KG1 (cell line): ENCODE results near the gene RNF103.
"Not testable (repeated sequence)": the region's sequence is repeated elsewhere in the genome, so short reads cannot be mapped to it uniquely, and the experiment has no call there.

ENCODE experiments used
- DNase-seq: peaks from one replicate; lab custom pipeline; 2025; lab: John Stamatoyannopoulos, UW

The RNF103 gene

DNA sequence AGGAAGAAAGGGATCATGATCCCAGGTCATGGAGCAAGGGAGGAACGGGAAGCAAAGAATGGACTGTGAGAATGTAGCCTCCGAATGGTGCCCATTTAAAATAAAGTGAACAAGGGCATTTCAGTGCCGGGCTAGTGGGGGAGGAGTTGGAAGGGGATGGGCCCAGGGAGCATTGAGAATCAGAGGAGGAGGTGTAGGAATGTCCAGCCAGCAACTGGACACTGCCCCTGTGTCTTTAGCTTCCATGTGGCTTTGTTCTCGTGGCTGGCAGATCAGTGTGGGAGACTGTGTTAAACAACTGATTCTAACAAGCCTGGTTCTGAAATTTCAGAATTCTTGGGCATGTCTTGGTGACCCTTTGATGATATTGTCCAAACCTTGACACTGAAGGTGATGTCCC lies 1.4 kb upstream of the RNF103 start:
- DNase-seq: no peak

DNA sequence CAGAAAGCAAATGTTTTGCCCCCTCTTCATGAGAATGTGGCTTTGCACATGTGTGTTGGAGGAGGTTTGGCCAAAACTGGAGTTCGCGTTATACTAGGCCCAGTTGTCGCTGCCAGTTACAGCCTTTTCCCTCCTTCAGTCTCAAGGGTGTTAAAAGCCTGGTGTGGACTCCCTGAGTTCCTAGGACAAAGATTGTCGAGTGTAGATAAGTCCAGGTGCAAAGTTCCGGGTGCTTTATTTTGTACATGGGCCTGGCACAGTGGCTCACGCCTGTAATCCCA lies 542 bp upstream of the RNF103 start:
- DNase-seq: no peak

DNA sequence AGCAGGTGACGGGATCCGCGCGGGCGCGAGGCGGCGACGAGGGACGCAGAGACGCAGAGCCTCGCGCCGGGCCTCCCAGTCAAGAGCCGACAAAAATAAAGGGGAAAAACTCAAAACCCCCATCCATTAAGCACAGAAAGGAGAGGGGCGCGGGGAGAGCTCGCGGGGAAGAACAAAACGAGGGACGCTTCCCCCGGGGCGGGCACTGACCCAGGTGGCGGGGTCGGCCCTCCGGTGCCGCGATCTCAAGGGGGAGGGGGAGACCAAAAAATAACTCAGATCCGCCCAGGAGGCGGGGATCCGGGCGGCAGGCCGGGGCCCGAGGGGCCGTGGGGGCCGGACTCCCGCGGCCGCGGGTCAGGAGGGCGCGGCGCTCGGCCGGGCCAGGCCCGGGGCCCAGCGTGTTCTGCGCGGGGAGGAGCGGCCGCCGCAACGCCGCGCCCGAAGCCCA lies 597 bp downstream of the RNF103 start:
- DNase-seq: peak; percentile 47

DNA sequence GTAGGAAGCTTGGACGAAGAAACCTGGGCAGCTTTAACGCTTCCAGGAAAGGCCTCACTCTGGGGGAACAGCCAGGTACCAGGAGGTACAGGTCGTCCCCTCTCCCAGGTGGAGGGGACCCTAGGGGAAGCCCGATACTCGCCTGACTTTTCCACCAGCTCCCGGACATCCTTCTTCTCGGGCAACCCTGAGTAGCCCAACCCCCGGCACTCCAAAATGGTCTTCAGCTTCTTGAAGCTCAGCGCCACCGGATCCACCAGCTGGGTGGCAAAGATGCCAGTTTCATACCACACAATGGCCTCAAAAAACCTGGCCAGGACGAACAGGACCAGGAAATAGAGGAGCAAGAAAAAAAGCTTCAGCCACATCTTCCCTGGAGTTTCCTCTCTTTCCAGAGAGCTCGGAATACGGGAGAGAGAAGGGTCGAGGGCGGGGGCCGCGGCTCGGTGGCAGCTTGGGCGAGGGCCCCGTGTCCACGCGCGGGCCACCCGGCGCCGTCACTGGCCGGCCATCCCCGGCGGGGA lies 1.1 kb downstream of the RNF103 start:
- peak; percentile 47 for DNase-seq

DNA sequence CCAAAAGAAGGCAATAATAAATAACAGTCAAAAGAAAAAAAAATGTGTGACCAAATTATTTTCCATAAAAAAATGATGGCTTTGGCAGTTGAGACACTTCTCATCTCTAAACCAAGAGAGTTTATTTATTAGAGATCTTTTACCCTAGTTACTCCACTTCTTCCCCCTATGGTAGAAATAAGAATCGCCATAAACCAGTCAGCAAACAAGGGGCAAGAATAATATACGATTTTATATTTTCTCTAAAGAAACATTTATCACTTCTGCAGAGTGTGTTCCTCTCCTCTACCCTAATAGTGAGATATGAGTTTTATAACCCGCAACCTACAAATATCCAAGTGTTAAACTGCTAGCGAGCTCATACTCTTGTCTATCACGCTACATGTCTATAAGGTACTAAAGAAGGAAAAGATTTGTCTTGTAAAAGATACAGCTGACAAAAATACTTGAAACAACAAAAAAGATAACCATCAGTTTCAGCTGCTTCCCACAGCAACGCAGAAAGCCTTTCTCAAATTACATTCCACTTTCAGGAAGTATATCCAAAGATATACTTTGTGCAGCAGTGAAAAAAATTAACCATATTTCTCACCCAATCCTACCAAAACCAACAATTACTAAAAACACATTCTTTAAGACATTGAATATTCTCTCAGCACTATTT lies 2.3 kb downstream of the RNF103 start:
- DNase-seq: no peak

DNA sequence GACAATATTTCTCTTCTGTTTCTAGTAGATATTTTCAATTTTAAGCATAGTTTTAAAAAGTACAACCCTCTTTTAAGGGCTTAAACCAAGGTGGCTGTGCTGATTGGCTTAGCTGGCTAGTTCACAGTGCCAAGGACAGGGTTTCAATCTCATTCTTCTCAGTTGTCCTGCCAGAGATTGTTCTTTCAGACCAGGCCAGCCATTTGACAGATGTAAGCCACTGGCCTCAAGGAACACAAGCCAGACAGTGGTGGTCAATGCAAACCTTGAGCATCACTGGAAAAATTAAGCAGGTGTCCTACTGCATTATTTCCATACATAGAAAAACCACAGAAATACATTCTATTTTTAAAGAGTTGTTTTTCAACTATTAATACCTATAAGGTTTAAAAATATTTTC lies 5.9 kb downstream of the RNF103 start:
- no peak for DNase-seq

DNA sequence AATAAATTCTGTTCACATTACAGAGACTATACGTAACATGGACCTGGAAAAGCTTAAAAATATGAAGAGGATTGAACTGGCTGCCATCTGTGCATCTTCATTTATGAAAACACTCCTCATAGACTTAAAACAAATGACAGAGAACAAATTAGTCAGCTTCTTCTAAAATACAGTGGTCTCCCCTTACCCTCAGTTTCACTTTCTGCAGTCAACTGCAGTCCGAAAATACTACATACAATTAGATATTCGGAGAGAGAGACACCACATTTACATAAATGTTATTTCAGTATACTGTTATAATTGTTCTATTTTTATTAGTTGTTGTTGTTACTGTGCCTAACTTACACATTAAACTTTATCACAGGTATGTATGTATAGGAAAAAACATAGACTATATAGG lies 6.5 kb downstream of the RNF103 start:
- no peak for DNase-seq

DNA sequence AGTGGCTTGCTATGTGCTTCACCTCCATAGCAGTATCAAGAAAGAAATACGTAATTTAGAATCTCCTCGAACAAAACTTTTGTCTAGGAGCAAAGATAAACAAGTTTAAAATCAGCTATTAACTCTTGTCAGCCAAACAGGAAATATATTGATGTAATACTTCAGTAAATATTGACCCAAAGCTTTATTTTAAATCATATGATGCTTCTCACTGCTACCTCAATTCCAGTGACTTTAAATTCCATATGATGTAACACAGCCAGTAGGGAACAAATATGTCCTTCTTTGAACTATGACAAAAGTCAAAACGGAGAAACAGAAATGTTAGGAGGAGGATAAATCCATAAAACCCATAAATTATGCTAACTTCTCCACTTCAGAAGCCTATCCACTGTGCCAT lies 7.2 kb downstream of the RNF103 start:
- no peak for DNase-seq

DNA sequence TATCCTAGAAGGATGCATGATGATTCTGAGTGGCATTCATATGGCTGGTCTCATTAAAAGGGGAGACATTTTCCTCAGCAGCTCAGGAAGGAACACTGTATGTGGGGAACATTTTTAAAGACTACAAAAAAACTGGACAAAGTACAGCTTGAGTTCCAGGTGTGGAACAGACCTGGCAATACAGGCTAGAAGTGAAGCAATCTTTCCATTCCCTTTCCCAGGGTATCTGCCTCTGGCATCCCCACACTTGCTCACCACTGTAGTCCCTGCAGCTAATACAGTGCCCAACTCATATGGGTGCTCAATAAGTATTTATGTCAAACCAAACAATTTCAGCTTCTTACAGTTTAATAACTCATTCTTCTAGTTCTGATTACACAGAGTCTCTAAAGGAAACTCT lies 8.1 kb downstream of the RNF103 start:
- no peak for DNase-seq

DNA sequence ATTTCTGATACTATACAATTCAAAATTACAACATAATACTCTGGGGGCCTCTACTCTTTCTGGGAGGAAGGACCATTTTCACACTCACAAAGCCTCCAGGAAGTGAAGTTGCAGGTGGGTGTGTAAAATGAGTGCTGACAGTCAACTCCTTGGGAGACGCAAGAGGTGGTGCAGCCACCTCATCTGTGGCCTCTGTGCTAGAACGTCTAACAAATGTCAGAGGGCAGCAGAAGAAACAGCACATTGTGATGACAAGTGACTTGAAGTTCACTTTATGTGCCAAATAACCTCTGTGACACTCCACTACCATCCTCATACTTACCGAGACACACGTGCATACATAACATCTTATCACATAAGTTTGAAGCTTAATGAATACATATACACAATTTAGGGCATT lies 10.2 kb downstream of the RNF103 start:
- DNase-seq: no peak

DNA sequence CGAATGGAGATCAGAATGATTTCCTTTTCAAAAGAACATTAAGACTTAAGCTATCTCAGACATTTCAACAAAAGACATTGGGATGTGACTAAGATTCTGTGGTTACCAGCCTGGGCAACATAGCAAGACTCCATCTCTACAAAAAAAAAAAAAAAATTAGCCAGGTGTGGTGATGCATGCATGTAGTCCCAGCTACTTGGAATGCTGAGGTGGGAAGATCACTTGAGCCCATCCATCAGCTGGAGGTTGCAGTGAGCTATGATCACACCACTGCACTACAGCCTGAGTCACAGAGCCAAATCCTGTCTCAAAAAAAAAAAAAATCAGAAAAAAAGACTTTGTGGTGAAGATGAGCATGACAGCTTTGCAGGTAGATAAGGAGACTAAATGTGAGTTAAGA lies 12.8 kb downstream of the RNF103 start:
- no peak for DNase-seq

DNA sequence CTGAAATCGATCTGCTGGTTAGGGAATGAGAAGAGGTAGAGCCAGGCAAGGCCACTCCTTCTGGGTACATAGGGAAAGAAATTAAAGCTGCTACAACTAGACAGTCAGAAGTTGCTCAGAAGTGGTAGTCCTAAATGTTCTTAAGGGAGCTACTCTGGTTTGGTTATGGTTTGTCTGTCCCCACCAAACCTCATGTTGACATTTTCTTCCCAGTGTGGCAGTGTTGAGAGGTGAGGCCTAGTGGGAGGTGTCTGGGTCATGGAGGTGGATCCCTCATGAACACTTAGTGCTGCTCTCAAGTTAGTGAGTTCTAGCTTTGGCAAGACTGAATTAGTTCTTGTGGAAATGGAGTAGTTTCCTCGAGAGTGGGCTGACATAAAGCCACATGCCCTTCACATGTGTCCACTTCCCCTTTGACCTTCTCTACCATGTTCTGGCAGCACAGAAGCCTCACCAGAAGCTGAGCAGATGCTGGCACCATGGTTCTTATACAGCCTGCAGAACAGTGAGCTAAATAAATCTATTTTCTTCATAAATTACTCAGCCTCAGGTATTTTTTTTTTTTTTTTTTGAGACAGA lies 14.7 kb downstream of the RNF103 start:
- no peak for DNase-seq

DNA sequence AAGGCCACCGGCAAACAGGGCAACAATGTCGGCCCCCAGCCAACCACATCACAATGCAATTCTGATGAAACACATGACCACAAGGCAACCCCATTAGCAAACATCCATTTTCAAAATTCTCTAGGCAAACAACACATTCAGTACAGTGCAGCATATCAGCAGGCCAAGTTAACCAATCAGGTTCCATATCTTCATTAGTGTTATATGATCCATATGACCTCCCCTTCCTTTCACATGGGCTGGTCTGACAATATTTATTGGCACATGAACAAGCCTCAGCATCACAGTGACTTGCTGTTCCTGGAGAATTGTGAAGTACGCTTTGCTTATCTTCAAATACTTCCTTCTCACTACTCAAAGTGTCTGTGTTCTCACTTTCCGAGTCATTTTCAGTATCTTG lies 19.8 kb downstream of the RNF103 start:
- DNase-seq: no peak

DNA sequence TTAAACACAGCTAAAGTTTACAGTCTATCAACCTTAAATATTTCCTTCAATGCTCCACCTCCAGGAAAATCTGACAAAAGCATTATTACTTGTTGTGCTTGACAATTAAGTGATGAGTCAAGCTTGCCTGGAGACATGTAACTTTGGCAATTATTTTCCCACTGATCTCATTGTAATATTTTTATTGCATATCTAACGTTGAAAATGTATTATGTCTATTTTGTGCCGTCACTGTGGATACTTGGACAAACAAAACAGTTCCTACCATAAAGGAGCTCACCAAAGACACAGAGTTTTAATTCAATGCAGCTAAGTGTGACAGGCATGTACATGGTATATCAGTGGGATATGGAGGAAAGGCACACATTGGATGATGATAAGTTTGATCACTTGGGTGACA lies 24.7 kb downstream of the RNF103 start:
- no peak for DNase-seq

DNA sequence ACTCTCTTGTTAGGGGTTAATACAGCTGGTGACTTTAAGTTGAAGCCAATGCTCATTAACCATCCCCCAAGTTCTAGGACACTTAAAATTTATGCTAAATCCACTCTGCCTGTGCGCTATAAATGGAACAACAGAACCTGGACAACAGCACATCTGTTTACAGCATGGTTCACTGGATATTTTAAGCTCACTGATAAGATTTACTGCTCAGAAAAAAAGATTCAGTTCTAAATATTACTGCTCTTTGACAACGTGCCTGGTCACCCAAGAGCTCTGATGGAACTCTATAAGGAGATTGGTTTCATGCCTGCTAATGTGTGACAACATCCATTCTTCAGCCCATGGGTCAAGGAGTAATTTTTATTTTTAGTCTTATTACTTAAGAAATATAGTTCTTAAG lies 27.5 kb downstream of the RNF103 start:
- no peak for DNase-seq

DNA sequence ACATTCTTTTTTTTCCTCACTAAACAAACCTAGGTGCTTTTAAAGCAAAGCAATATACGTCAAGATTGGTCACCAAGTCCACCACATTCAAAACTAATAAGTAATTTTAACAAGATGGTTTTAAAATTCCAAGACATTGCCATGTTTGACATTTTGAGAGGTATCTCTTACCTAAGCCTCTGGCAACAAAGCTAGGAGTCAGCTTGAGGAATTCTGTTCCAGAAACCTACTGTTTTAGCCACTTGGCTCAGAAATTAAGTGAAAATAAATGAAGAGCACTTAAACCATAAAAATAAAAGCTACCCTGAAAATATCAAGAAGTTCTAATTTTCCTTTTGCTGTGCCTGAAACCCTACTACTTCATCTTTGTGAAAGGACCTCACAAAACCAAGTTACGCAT lies 30.4 kb downstream of the RNF103 start:
- no peak for DNase-seq

DNA sequence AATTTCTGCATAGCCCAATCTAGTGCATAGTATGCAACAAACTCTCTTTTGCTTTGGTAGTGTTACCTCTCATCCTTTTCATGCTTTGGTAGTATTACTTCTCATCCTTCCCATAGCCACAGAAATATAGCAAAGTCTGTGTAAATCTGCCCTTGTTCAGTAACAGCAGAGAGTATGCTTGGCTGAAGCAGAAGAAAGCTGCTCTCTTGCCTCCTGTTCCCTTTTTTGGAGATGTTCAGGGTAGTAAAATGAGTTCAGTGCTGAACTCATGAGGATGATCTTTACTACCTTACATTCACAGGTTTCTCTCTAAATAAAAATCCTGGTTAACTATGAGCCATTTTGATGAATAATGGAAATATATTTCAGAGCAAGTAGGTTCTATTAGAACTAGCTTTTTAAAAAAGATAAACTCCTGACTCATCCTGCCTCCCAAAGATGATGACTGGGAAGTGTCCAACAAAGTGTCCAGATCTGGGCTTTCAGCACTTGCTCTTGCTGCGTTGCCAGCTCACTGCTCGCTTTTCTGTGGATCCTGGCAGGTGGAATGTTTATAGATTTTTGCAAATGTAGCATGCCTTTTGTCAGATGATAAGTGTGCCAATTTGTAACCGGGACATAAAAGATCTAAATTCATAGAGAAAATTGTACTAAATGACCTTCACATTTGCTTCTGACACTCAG lies 31.0 kb downstream of the RNF103 start:
- DNase-seq: no peak

DNA sequence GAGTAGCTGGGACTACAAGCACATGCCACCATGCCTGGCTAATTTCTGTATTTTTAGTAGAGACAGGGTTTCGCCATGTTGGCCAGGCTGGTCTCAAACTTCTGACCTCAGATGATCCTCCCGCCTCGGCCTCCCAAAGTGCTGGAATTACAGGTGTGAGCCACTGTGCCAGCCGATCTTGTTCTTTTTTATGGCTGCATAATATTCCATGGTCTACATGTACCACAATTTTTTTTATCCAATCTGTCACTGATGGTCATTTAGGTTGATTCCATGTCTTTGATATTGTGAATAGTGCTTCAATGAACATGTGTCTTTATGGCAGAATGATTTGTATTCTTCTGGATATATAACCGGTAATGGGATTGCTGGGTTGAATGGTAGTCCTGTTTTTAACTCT lies 34.0 kb downstream of the RNF103 start:
- not testable (repeated sequence) for DNase-seq

DNA sequence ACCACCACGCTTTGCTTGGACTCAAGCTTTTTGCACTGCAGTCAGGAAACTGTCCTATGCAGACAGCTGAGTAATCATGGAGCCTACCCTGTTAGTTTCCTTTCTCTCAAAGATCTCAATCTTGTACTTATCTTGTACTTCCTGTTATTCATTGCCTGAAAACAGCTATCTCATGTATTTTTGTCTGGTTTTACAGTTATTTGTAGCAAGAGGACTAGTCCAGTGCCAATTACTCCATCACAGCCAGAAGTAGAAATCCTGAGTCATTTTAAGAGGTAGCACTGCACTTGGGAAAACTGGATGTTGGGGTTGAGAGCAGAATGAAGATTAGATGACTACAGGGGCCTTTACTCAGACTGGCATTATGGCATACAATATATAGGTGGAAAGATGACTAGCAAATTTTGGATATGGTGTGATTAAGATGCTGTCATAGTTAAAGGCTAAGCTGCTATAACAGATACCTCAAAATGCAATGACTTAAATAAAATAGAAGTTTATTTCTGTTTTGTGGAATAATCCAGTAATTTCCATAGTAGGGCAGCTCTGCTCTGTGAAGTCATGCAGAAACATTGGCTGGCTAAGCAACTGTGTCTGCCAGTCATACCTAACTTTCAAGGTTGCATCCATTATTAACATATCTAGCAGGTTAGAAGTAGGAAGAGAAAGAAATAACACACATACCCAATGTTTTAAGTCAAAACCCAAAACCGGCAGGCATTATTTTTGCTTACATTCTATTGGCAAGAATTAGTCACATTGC lies 39.3 kb downstream of the RNF103 start:
- peak; percentile 34 for DNase-seq

DNA sequence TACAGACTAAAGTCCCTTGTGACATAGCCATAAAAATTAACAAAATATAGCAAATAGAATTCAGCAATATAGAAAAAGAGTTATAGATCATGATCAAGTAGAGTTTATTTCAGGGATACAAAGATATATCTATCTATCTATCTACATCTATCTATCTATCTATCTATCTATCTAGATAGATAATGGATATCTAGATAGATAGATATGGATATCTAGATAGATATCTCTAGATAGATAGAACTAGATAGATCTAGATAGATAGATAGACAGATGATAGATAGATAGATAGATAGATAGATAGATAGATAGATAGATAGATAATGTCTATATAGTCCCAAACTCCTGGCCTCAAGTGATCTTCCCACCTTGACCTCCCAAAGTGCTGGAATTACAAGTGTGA lies 43.1 kb downstream of the RNF103 start:
- DNase-seq: no peak

DNA sequence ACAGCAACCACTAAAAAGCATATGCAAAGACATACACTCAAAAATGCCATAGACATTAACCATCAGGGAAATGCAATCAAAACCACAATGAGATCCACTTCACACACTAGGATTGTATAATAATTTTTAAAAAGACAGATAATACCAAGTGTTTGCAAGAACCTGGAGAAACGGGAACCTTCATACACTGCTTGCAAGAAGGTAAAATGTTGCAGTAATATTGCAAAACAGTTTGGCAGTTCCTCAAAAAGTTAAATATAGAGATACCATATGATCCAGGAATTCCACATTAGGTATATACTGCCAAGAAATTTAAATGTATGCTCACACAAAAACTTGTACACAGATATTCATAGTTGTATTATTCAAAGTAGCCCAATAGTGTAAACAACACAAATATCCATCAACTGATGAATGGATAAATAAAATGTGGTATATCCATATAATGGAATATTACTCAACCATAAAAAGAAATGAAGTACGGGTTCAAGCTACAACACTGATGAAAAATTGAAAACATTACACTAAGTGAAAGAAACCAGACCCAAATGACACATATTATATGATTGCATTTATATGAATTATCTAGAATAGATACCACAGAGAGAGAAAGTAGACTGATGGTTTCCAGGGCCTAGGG lies 45.7 kb downstream of the RNF103 start:
- DNase-seq: no peak

DNA sequence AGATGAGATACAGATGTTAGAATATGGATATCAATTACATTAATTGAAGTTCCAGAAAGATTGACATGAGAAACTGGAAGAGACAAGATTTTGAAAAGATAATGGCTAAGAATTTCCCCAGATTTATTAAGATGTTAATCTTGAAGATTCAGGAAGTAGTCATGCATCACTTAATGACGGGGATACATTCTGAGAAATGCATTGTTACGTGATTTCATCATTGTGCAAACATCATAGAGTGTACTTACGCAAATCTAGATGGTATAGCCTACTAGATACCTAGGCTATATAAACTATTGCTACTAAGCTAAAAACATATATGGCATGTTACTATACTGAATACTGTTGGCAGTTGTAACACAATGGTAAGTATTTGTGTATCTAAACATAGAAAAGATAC lies 53.6 kb downstream of the RNF103 start:
- no peak for DNase-seq

DNA sequence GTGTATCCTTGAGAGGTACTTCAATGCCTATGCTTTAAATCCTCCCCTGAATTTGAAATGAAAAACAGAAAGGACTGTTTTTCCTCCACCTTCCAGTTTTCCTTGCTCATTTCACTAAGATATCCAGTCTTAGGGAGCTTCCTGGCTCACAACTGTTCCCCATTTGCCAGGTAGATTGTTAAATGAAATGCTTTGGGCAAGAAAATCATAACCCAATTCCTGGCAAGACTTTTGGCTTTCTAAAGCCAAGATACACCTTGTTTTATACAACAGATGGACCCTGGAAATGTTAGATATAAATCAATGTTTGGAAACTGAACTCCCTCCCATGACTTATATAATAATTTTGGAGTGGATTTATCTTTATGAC lies 56.9 kb downstream of the RNF103 start:
- DNase-seq: no peak
